HG03378 (cell line): ENCODE measurements around the gene ATP2B2.

Experiments
- ATAC-seq: cut with Tn5 transposase; IDR thresholded peaks from one replicate; pipeline ENCODE4 v1.9.1; 2021; ENCODE audit warnings: mild to moderate bottlenecking, moderate library complexity; ENCODE audit not compliant: unreplicated experiment

The ATP2B2 gene

GRCh38 chr3:10511809-10512494 lies 6.6 kb upstream of the ATP2B2 start:
- no peak for ATAC-seq

DNA sequence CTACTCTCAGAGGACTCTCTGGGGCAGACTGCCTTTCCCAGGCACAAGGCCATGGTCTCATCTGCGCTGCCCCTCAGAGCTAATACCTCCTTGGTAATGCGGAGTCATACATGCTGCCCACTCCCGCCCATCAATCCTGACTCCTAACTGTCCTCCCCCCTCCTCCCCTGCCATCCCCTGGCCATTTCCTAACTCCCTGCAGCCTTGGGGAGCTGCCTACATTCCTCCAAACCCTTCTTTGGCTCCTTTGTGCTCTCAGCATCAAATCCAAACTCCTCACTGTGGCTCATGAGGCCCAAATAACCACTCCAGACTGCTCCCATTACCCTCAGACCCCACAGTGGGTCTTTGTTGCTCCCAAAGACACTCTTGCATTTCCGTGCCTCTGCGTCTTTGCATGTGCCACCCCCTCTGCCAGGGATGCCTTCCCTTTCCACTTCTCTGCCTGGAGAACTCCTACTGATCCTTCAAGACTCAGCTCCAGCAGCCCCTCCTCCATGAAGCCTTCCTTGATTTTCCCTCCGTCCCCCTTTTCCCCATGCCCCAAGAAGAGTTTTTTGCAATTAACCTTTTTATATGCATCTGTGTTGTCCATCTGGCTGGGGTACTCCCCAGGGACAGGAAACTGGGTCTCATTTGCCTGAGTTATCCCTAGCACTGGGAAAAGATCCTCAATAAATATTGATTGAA lies 5.5 kb upstream of the ATP2B2 start:
- no peak for ATAC-seq

GRCh38 chr3:10510086-10510742 lies 4.8 kb upstream of the ATP2B2 start:
- no peak for ATAC-seq

GRCh38 chr3:10509325-10509724 lies 3.9 kb upstream of the ATP2B2 start:
- no peak for ATAC-seq

DNA sequence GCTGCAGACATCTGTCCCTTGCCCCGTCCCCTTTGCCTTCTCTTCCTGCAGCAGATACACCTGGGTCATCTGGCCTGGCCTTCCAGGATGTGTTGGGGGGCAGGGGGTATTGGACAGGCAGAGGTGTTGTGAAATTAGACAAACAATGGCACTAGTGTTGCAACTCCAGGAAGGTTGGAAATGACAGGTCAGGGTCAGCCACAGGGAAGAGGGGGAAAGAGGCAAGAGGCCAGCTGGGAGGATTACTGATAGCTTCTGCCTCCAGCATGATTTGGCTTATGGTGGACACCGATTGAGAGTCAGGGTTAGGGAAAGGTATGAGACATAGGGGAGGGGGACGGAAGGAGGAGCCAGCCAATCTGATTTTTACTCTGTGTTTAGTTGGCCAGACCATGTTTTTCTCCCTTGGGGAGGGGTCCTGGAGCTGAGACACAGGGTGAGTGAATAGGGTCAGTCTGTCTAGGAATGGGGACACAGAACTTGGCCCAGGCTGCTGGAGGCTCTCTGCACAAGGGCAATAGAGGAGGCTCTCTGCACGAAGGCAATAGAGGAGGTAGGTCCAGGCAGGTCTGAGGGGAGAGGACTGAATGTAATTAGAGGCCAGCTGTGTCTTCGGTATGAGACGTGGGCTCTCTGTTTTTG lies 3.4 kb upstream of the ATP2B2 start:
- ATAC-seq = no peak

DNA sequence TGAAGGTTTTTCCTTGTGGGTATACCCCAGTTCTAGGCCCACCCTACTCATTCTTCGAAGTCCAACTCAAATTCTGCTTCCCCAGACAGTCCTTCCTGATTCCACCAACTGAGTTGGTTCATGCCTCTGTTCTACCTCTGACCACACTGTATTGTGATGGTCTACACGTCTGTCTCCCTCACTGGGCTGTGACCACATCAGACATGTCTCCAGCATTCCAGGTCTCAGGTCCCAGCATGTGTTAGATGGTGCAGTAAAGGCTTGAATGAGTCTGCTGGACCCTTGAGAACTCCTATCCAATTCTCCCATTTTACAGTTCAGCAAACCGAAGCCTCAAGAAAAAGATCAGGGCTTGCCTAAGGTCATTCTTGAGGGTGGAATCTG lies 2.8 kb upstream of the ATP2B2 start:
- no peak for ATAC-seq

GRCh38 chr3:10507331-10507730 lies 1.9 kb upstream of the ATP2B2 start:
- ATAC-seq = no peak

GRCh38 chr3:10506696-10507095 lies 1.3 kb upstream of the ATP2B2 start:
- ATAC-seq = no peak

- no peak for ATAC-seq
These were observed 602 bp upstream of the ATP2B2 start for GRCh38 chr3:10505791-10506585.

- no peak for ATAC-seq
These were observed 976 bp downstream of the ATP2B2 start for GRCh38 chr3:10504171-10505049.

GRCh38 chr3:10503217-10503796 lies 2.1 kb downstream of the ATP2B2 start:
- ATAC-seq = no peak

GRCh38 chr3:10502185-10502880 lies 3.1 kb downstream of the ATP2B2 start:
- no peak for ATAC-seq

- ATAC-seq = no peak
These were observed 3.7 kb downstream of the ATP2B2 start for GRCh38 chr3:10501664-10502052.

- no peak for ATAC-seq
These were observed 4.4 kb downstream of the ATP2B2 start for GRCh38 chr3:10500717-10501663.

GRCh38 chr3:10498271-10498670 lies 7.1 kb downstream of the ATP2B2 start:
- no peak for ATAC-seq

DNA sequence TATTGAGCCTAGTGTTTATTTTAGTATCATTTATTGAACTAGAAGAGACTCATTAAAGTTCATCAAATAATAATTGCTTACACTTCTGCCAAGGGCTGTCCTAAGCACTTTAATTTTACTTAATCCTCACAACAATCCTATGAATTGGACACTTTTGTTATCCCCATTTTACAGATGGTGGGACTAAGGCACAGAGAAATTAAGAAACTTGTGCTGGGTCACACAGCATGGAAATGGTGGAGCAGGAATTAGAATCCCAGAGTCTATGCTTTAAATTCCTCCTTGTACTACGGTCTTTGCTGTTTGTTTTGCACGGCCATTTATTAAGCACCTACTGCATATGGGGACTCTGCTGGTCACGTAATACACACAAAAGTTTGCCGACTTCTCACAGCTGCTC lies 7.9 kb downstream of the ATP2B2 start:
- no peak for ATAC-seq

- ATAC-seq = no peak
These were observed 9.1 kb downstream of the ATP2B2 start for GRCh38 chr3:10496121-10496863.
